Measurements from ENCODE around the gene CHD6. TPM values are rescaled to one million over a fixed set of nuclear protein-coding genes. Genes with fewer than 3 reads are reported as not detected.

Gene CHD6
- total RNA-seq, 1 experiment from 2014 or later = 51.1 TPM

- Histone ChIP-seq H3K4me2 (no peak overlapping the region), H3K9me3 (ENCODE audit: insufficient read depth, low read depth) (no peaks in the 10 kb centered on the region), H3K79me2 (ENCODE audit: low read depth) (no peaks in the 10 kb centered on the region), H3K27me3 (ENCODE audit: insufficient read depth, low read depth) (peaks cover 24% of the 10 kb centered on the region), H3K9me2 (ENCODE audit: insufficient read depth) (no peaks in the 10 kb centered on the region), H3K27ac (no peak overlapping the region), H3F3A (ENCODE audit: insufficient read depth, low read depth) (no peaks in the 10 kb centered on the region), H3K4me3 (no peak overlapping the region), H2AFZ (no peak overlapping the region), H3K4me1 (replicated peaks; ENCODE audit: insufficient read depth) (no peaks in the 10 kb centered on the region), H4K20me1 (ENCODE audit: insufficient read depth) (no peaks in the 10 kb centered on the region), H3K36me3 (ENCODE audit: low read depth) (no peaks in the 10 kb centered on the region)
- DNase-seq = no peak
- no peak for TF ChIP-seq EZH2 (IDR thresholded peaks at IDR 0.05; ENCODE audit: low read depth)
- no peak for TF ChIP-seq CTCF (conservative IDR thresholded peaks at IDR 0.05)
- no TSS peak for BruUV-seq (replicated peaks)
- intact Hi-C loops (cut with micrococcal nuclease; ENCODE audit: unreplicated experiment) = no loop called here
- CTCF ChIA-PET = no interaction called here
- POLR2A ChIA-PET (ENCODE audit: unreplicated experiment) = no interaction called here
Measured at GRCh38 chr20:41631826-41632225, 13.6 kb upstream of the CHD6 start.

- Histone ChIP-seq H3K27me3 (ENCODE audit: insufficient read depth, low read depth) (peaks cover 14% of the 10 kb centered on the region), H3K27ac (no peak overlapping the region), H3F3A (ENCODE audit: insufficient read depth, low read depth) (no peaks in the 10 kb centered on the region), H3K4me1 (replicated peaks; ENCODE audit: insufficient read depth) (no peaks in the 10 kb centered on the region), H3K79me2 (ENCODE audit: low read depth) (no peaks in the 10 kb centered on the region), H4K20me1 (ENCODE audit: insufficient read depth) (no peaks in the 10 kb centered on the region), H3K36me3 (ENCODE audit: low read depth) (no peaks in the 10 kb centered on the region), H2AFZ (no peak overlapping the region), H3K9me2 (ENCODE audit: insufficient read depth) (no peaks in the 10 kb centered on the region), H3K4me2 (no peak overlapping the region), H3K9me3 (ENCODE audit: insufficient read depth, low read depth) (no peaks in the 10 kb centered on the region), H3K4me3 (no peak overlapping the region)
- TF ChIP-seq EZH2 (IDR thresholded peaks at IDR 0.05; ENCODE audit: low read depth) = no peak
- no peak for TF ChIP-seq CTCF (conservative IDR thresholded peaks at IDR 0.05)
- intact Hi-C loops (cut with micrococcal nuclease; ENCODE audit: unreplicated experiment) = no loop called here
- no TSS peak for BruUV-seq (replicated peaks)
- POLR2A ChIA-PET (ENCODE audit: unreplicated experiment) = no interaction called here
- CTCF ChIA-PET = no interaction called here
- DNase-seq = no peak
Measured at GRCh38 chr20:41630846-41631245, 12.7 kb upstream of the CHD6 start.

GRCh38 chr20:41627611-41628244 is 9.6 kb upstream of the CHD6 start:
- no peaks in the 10 kb centered on the region for H3K27me3 ChIP-seq (ENCODE audit: insufficient read depth, low read depth)
- no peak for TF ChIP-seq EZH2 (IDR thresholded peaks at IDR 0.05; ENCODE audit: low read depth)
- no peak for TF ChIP-seq CTCF (conservative IDR thresholded peaks at IDR 0.05)
- no peaks in the 10 kb centered on the region for H3K9me2 ChIP-seq (ENCODE audit: insufficient read depth)
- no peaks in the 10 kb centered on the region for H4K20me1 ChIP-seq (ENCODE audit: insufficient read depth)
- CTCF ChIA-PET = no interaction called here
- BruUV-seq (replicated peaks) = no TSS peak
- H3K4me3 ChIP-seq = no peak overlapping the region
- H2AFZ ChIP-seq = no peak overlapping the region
- no peak for DNase-seq
- no peaks in the 10 kb centered on the region for H3K36me3 ChIP-seq (ENCODE audit: low read depth)
- H3K9me3 ChIP-seq (ENCODE audit: insufficient read depth, low read depth) = no peaks in the 10 kb centered on the region
- POLR2A ChIA-PET (ENCODE audit: unreplicated experiment) = no interaction called here
- H3K4me1 ChIP-seq (replicated peaks; ENCODE audit: insufficient read depth) = no peaks in the 10 kb centered on the region
- H3K27ac ChIP-seq = no peak overlapping the region
- no peak overlapping the region for H3K4me2 ChIP-seq
- intact Hi-C loops (cut with micrococcal nuclease; ENCODE audit: unreplicated experiment) = no loop called here
- H3K79me2 ChIP-seq (ENCODE audit: low read depth) = no peaks in the 10 kb centered on the region
- no peaks in the 10 kb centered on the region for H3F3A ChIP-seq (ENCODE audit: insufficient read depth, low read depth)

Data from PC-9 (cell line).